H9 (cell line): Measurements from ENCODE around the gene RPS6KB2. TPM values are rescaled to one million over a fixed set of nuclear protein-coding genes. Genes with fewer than 3 reads are reported as not detected.

Experiments
- DNase-seq: peaks from one replicate; pipeline ENCODE4 v3.0.0-alpha.2; 2017
- H2AFZ ChIP-seq: one replicate; pipeline ENCODE4 v1.6.1; 2013; ENCODE audit warnings: mild to moderate bottlenecking, low read length, control low read depth, moderate library complexity
- H2AK5ac ChIP-seq: 2 replicates; pipeline ENCODE4 v1.6.1; 2013; ENCODE audit warnings: low read length, control low read depth, mixed read lengths; ENCODE audit not compliant: insufficient read length
- H2BK120ac ChIP-seq: one replicate; pipeline ENCODE4 v1.6.1; 2013; ENCODE audit warnings: low read depth, mild to moderate bottlenecking, low read length, control low read depth, inconsistent platforms; ENCODE audit not compliant: poor library complexity, severe bottlenecking
- H2BK12ac ChIP-seq: 2 replicates; pipeline ENCODE4 v1.6.1; 2013; ENCODE audit warnings: low read length, control low read depth, mixed read lengths, low read depth; ENCODE audit not compliant: insufficient read length
- H2BK15ac ChIP-seq: 2 replicates; pipeline ENCODE4 v1.6.1; 2013; ENCODE audit warnings: low read depth, low read length, control low read depth
- H2BK20ac ChIP-seq: one replicate; pipeline ENCODE4 v1.6.1; 2013; ENCODE audit warnings: low read depth, mild to moderate bottlenecking, low read length, control low read depth, inconsistent platforms; ENCODE audit not compliant: poor library complexity, severe bottlenecking
- H2BK5ac ChIP-seq: 2 replicates; pipeline ENCODE4 v1.6.1; 2013; ENCODE audit warnings: low read length, control low read depth, mixed read lengths; ENCODE audit not compliant: insufficient read length
- H3K14ac ChIP-seq: 2 replicates; pipeline ENCODE4 v1.6.1; 2013; ENCODE audit warnings: low read length, control low read depth; ENCODE audit not compliant: insufficient read depth
- H3K18ac ChIP-seq: 2 replicates; pipeline ENCODE4 v1.6.1; 2013; ENCODE audit warnings: low read depth, mild to moderate bottlenecking, mixed read lengths, low read length, control low read depth; ENCODE audit not compliant: insufficient read length
- H3K23ac ChIP-seq: 2 replicates; pipeline ENCODE4 v1.6.1; 2013; ENCODE audit warnings: low read length, control low read depth, mixed read lengths, low read depth; ENCODE audit not compliant: insufficient read length
- H3K23me2 ChIP-seq: 2 replicates; pipeline ENCODE4 v1.6.1; 2013; ENCODE audit warnings: low read depth, mild to moderate bottlenecking, mixed read lengths, low read length, control low read depth; ENCODE audit not compliant: insufficient read length, poor library complexity, severe bottlenecking
- H3K27ac ChIP-seq: 2 replicates; pipeline ENCODE4 v1.5.1; 2013; ENCODE audit warnings: low read length, control low read depth, mixed read lengths, low read depth; ENCODE audit not compliant: insufficient read length
- H3K27me3 ChIP-seq: 2 replicates; pipeline ENCODE4 v1.6.1; 2013; ENCODE audit warnings: low read length, control low read depth, inconsistent platforms; ENCODE audit not compliant: insufficient read depth
- H3K4ac ChIP-seq: 2 replicates; pipeline ENCODE4 v1.6.1; 2013; ENCODE audit warnings: low read depth, mild to moderate bottlenecking, control low read depth, inconsistent platforms, low read length, moderate library complexity
- H3K4me1 ChIP-seq: 2 replicates; pipeline ENCODE4 v1.6.1; 2013; ENCODE audit warnings: low read length, control low read depth, inconsistent platforms; ENCODE audit not compliant: insufficient read depth
- H3K4me2 ChIP-seq: 2 replicates; pipeline ENCODE4 v1.6.1; 2013; ENCODE audit warnings: low read length, control low read depth, mixed read lengths; ENCODE audit not compliant: insufficient read length, insufficient read depth
- H3K56ac ChIP-seq: 2 replicates; pipeline ENCODE4 v1.6.1; 2013; ENCODE audit warnings: low read depth, mild to moderate bottlenecking, mixed read lengths, low read length, control low read depth; ENCODE audit not compliant: insufficient read length
- H3K79me1 ChIP-seq: 2 replicates; pipeline ENCODE4 v1.6.1; 2013; ENCODE audit warnings: low read depth, mild to moderate bottlenecking, moderate library complexity, low read length, control low read depth, inconsistent platforms; ENCODE audit not compliant: insufficient read depth, poor library complexity, severe bottlenecking
- H3K79me2 ChIP-seq: 2 replicates; pipeline ENCODE4 v1.6.1; 2013; ENCODE audit warnings: low read length, control low read depth, inconsistent platforms; ENCODE audit not compliant: insufficient read depth
- H3K9ac ChIP-seq: 2 replicates; pipeline ENCODE4 v1.6.1; 2013; ENCODE audit warnings: low read length, control low read depth, mixed read lengths; ENCODE audit not compliant: insufficient read length; ENCODE audit errors: extremely low read depth
- H3K9me3 ChIP-seq: one replicate; pipeline ENCODE4 v1.6.1; 2013; ENCODE audit warnings: low read depth, low read length, inconsistent platforms; ENCODE audit not compliant: control insufficient read depth
- H3T11ph ChIP-seq: one replicate; pipeline ENCODE4 v1.6.1; 2013; ENCODE audit warnings: mild to moderate bottlenecking, low read length, control low read depth, inconsistent platforms
- H4K20me1 ChIP-seq: one replicate; pipeline ENCODE4 v1.6.1; 2013; ENCODE audit not compliant: control insufficient read depth, insufficient read length, insufficient read depth
- H4K5ac ChIP-seq: 2 replicates; pipeline ENCODE4 v1.6.1; 2013; ENCODE audit warnings: low read depth, mild to moderate bottlenecking, mixed read lengths, low read length, control low read depth; ENCODE audit not compliant: insufficient read length
- H4K8ac ChIP-seq: replicated peaks from 2 replicates; pipeline ENCODE4 v1.6.1; 2013; ENCODE audit warnings: low read length, control low read depth, mixed read lengths, low read depth; ENCODE audit not compliant: insufficient read length
- H4K91ac ChIP-seq: 2 replicates; pipeline ENCODE4 v1.6.1; 2013; ENCODE audit warnings: low read depth, mild to moderate bottlenecking, moderate library complexity, mixed read lengths, low read length, control low read depth; ENCODE audit not compliant: insufficient read length
- H3K27ac Mint-ChIP-seq, 3 experiments: 2 replicates in 2 of 3; 3 replicates in 1 of 3; pipeline ENCODE4 v1.8.0; 2020 to 2021; ENCODE audit warnings: mixed read lengths in 3 of 3, mild to moderate bottlenecking in 1 of 3, moderate library complexity in 1 of 3
- H3K27me3 Mint-ChIP-seq: 2 replicates; pipeline ENCODE4 v1.8.0; 2021; ENCODE audit warnings: low read depth, mild to moderate bottlenecking, moderate library complexity, mixed read lengths
- H3K36me3 Mint-ChIP-seq, 3 experiments: 2 replicates in 2 of 3; 3 replicates in 1 of 3; pipeline ENCODE4 v1.8.0; 2020 to 2021; ENCODE audit warnings: low read depth in 3 of 3, mixed read lengths in 3 of 3; ENCODE audit not compliant: insufficient read depth in 1 of 3
- H3K4me1 Mint-ChIP-seq, 2 experiments: 2 replicates each; pipeline ENCODE4 v1.8.0; 2020; ENCODE audit warnings: mixed read lengths in 2 of 2
- H3K4me3 Mint-ChIP-seq, 2 experiments: 2 replicates in 1 of 2; 3 replicates in 1 of 2; pipeline ENCODE4 v1.8.0; 2020 to 2021; ENCODE audit warnings: mild to moderate bottlenecking in 2 of 2, mixed read lengths in 2 of 2, moderate library complexity in 1 of 2
- H3K9me3 Mint-ChIP-seq, 2 experiments: 2 replicates in 1 of 2; 3 replicates in 1 of 2; pipeline ENCODE4 v1.8.0; 2020; ENCODE audit warnings: mild to moderate bottlenecking in 2 of 2, mixed read lengths in 2 of 2, moderate library complexity in 1 of 2
- WGBS: extraction: QIAGEN DNeasy Blood & Tissue Kit; methylation state at CpG from one replicate; pipeline ENCODE4 v1.1.7; 2013; ENCODE audit warnings: missing lambda C conversion rate, low lambda C conversion rate, mixed read lengths; ENCODE audit not compliant: insufficient read length; ENCODE audit errors: extremely low coverage; 5-methylcytosine and 5-hydroxymethylcytosine counted together
- total RNA-seq: library from RNA; stranded (reverse); gene quantifications from 2 replicates; pipeline ENCODE4 v1.2.1, GENCODE V29; 2021
- TF ChIP-seq, protein P1 (sequence below): fragments of 200-600 bp; sonication (generic); conservative IDR thresholded peaks from 3 replicates; pipeline ENCODE4 v1.8.0; 2021; ENCODE audit warnings: antibody characterized with exemption, mild to moderate bottlenecking

RPS6KB2 gene
- total RNA-seq, 1 experiment from 2014 or later, result 51.7 TPM

DNA sequence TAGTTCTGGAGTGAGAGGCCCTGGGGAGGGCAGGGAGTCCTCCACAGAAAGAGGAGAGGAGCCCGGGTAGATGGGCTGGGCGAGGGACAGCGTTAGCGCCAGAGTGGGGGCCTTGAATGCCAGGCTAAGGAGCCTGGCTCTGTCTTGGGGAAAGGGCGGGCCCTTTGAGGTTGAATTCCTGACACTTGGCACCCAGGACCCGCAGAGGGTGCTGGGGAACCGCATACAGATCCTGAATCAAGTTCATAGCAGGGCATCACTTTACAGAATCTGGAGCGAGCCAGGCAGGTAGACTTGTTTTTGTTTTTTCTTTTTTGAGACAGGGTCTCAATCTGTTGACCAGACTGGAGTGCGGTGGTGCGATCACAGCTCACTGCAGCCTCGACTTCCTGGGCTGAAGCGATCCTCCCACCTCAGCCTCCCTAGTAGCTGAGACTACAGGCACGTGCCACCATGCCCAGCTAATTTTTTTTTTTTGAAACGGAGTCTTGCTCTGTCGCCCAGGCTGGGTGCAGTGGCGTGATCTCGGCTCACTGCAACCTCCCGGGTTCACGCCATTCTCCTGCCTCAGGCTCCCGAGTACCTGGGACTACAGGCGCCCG is 6.8 kb upstream of the RPS6KB2 start:
- no peaks in the 10 kb centered on the region for H3K23me2 ChIP-seq
- no peak overlapping the region for H3K4ac ChIP-seq
- Mint-ChIP-seq H3K36me3 (peaks cover 0 to 1% (median 0%) of the 10 kb centered on the region in 3 experiments; a peak in 1 of 7 replicates), H3K27ac (peak overlapping the region in 2 of 3 experiments; percentile 77 to 83; a peak in 2 of 7 replicates), H3K4me3 (peak overlapping the region; percentile 55 to 76), H3K4me1 (peaks cover 21 to 25% of the 10 kb centered on the region in 2 experiments), H3K27me3 (peaks cover 14% of the 10 kb centered on the region), H3K9me3 (no peaks in the 10 kb centered on the region)
- H3K4me1 ChIP-seq, result no peaks in the 10 kb centered on the region
- no peak overlapping the region for H3K14ac ChIP-seq
- H2AFZ ChIP-seq, result no peak overlapping the region
- H3K9me3 ChIP-seq, result no peaks in the 10 kb centered on the region
- H3K56ac ChIP-seq, result no peak overlapping the region
- no peak overlapping the region for H3K4me2 ChIP-seq
- no peak overlapping the region for H2BK15ac ChIP-seq
- no peak overlapping the region for H2AK5ac ChIP-seq
- H4K5ac ChIP-seq, result no peak overlapping the region
- H2BK12ac ChIP-seq, result no peak overlapping the region
- H3K27me3 ChIP-seq, result no peaks in the 10 kb centered on the region
- H2BK20ac ChIP-seq, result no peak overlapping the region
- no peak for DNase-seq
- TF ChIP-seq, protein P1, sequence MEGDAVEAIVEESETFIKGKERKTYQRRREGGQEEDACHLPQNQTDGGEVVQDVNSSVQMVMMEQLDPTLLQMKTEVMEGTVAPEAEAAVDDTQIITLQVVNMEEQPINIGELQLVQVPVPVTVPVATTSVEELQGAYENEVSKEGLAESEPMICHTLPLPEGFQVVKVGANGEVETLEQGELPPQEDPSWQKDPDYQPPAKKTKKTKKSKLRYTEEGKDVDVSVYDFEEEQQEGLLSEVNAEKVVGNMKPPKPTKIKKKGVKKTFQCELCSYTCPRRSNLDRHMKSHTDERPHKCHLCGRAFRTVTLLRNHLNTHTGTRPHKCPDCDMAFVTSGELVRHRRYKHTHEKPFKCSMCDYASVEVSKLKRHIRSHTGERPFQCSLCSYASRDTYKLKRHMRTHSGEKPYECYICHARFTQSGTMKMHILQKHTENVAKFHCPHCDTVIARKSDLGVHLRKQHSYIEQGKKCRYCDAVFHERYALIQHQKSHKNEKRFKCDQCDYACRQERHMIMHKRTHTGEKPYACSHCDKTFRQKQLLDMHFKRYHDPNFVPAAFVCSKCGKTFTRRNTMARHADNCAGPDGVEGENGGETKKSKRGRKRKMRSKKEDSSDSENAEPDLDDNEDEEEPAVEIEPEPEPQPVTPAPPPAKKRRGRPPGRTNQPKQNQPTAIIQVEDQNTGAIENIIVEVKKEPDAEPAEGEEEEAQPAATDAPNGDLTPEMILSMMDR, result 0 out of 3 replicates have a peak, but pooled peaks have one; percentile 9
- H3K23ac ChIP-seq, result no peak overlapping the region
- no peak overlapping the region for H4K8ac ChIP-seq
- H3K79me2 ChIP-seq, result no peaks in the 10 kb centered on the region
- no peaks in the 10 kb centered on the region for H3K79me1 ChIP-seq
- H2BK120ac ChIP-seq, result no peak overlapping the region
- H2BK5ac ChIP-seq, result no peak overlapping the region
- no peak overlapping the region for H4K91ac ChIP-seq
- no peak overlapping the region for H3T11ph ChIP-seq
- WGBS, result no CpG with 5 or more reads among the region's 22 CpGs
- H3K27ac ChIP-seq, result no peak overlapping the region
- H4K20me1 ChIP-seq, result no peaks in the 10 kb centered on the region
- no peak overlapping the region for H3K18ac ChIP-seq
- no peak overlapping the region for H3K9ac ChIP-seq
